GM23338 (cell line): ENCODE results near the gene SORCS2.

Experiments
- CREB1 ChIP-seq: fragments of 250-450 bp; sonication (Bioruptor Pico); IDR thresholded peaks from 2 replicates; pipeline ENCODE4 v1.5.0; 2020; ENCODE audit warnings: low read depth, mild to moderate bottlenecking, moderate library complexity
- CTCF ChIP-seq, 2 experiments: fragments of 200-600 bp in 1 of 2; sonication (generic) in 1 of 2; conservative IDR thresholded peaks; 2 replicates each; pipeline versions ENCODE4 v1.5.1 to v1.6.1; 2016 to 2017; ENCODE audit warnings: antibody characterized with exemption in 2 of 2, low read depth in 2 of 2, mild to moderate bottlenecking in 2 of 2, moderate library complexity in 1 of 2
- EZH2 ChIP-seq: fragments of 200-600 bp; sonication (generic); IDR thresholded peaks from one replicate; pipeline ENCODE4 v1.8.0; 2017; ENCODE audit warnings: antibody characterized with exemption, mild to moderate bottlenecking, low read depth; ENCODE audit not compliant: unreplicated experiment
- JUNB ChIP-seq: IDR thresholded peaks from one replicate; pipeline ENCODE4 v1.6.1; 2016; ENCODE audit warnings: antibody characterized with exemption; ENCODE audit not compliant: unreplicated experiment
- POLR2AphosphoS5 ChIP-seq: IDR thresholded peaks from 2 replicates; pipeline ENCODE4 v1.6.1; 2016; ENCODE audit warnings: antibody characterized with exemption, low read depth
- ZNF331 ChIP-seq: fragments of 250-450 bp; sonication (Bioruptor Pico); IDR thresholded peaks from 2 replicates; pipeline ENCODE4 v1.5.0; 2020; ENCODE audit warnings: low read depth, mild to moderate bottlenecking, moderate library complexity
- TF ChIP-seq, protein P1 (sequence below): IDR thresholded peaks from one replicate; pipeline ENCODE4 v1.6.1; 2018; ENCODE audit warnings: antibody characterized with exemption; ENCODE audit not compliant: unreplicated experiment

DNA sequence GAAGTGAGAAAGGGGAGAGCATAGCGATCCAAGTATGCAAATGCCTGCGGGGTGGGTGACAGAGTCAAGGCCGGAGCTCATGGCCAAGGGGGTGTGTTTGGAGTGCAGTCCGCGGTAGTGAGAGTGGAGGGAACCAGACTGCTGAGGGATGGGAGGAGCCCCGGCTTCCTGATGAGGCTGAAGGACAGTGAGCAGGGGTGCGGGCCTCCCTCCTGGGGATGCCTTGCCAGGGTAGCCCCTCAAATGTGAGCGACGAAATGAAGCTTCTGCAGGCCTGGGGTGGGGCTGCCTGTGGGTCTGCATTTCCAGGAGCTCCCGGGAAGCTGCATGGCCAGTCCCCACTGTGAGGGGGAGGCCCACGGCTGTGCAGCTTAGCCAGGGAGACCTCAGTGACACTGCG lies 197.4 kb downstream of the SORCS2 start:
- TF ChIP-seq CREB1 (CRISPR knock-in tag): no peak
- TF ChIP-seq CTCF (conservative IDR thresholded peaks at IDR 0.05; ENCODE audit: low read depth in 2 of 2): no peak
- TF ChIP-seq JUNB: no peak
- TF ChIP-seq, protein P1, sequence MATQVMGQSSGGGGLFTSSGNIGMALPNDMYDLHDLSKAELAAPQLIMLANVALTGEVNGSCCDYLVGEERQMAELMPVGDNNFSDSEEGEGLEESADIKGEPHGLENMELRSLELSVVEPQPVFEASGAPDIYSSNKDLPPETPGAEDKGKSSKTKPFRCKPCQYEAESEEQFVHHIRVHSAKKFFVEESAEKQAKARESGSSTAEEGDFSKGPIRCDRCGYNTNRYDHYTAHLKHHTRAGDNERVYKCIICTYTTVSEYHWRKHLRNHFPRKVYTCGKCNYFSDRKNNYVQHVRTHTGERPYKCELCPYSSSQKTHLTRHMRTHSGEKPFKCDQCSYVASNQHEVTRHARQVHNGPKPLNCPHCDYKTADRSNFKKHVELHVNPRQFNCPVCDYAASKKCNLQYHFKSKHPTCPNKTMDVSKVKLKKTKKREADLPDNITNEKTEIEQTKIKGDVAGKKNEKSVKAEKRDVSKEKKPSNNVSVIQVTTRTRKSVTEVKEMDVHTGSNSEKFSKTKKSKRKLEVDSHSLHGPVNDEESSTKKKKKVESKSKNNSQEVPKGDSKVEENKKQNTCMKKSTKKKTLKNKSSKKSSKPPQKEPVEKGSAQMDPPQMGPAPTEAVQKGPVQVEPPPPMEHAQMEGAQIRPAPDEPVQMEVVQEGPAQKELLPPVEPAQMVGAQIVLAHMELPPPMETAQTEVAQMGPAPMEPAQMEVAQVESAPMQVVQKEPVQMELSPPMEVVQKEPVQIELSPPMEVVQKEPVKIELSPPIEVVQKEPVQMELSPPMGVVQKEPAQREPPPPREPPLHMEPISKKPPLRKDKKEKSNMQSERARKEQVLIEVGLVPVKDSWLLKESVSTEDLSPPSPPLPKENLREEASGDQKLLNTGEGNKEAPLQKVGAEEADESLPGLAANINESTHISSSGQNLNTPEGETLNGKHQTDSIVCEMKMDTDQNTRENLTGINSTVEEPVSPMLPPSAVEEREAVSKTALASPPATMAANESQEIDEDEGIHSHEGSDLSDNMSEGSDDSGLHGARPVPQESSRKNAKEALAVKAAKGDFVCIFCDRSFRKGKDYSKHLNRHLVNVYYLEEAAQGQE: no peak
- no peak for TF ChIP-seq ZNF331 (CRISPR knock-in tag)
- TF ChIP-seq POLR2AphosphoS5: no peak
- TF ChIP-seq EZH2: no peak
